ENCODE data around the gene RAB21. TPM values are rescaled to one million over a fixed set of nuclear protein-coding genes. Genes with fewer than 3 reads are reported as not detected.

Gene RAB21
- total RNA-seq, 5 donors from 2014 or later (not counting 1 experiment from before 2014, with no cell fraction given) = 55.3 to 65.2 (median 63.6) TPM

DNA sequence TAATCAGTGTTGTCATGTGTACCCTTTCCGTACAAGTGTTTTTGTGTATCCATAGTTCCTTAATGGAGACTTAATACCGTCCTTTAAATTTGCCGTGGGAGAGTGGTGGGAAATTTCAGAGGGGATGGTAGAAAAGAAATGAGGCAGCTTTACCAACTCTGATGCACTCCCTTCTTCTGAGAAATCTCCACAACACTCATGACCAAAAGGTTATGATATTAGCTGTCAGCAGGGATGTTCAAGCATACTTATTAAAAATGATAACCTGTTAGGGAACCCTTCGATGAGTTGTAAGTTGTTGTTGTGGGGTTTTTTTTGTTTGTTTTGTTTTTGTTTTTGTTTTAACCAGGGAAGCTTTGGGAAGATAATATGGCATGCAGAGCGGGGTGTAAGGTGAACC is 12.5 kb downstream of the RAB21 start:
- no peaks in the 10 kb centered on the region for H3K27me3 Mint-ChIP-seq
- 76% methylated on average over 2 of the region's 5 CpGs for WGBS (ENCODE audit: insufficient coverage)
- H3K36me3 Mint-ChIP-seq = peaks cover 46% of the 10 kb centered on the region
- DNase-seq (no peak), ATAC-seq (replicated peaks in 1 of 4) (no peak)
- H3K27ac Mint-ChIP-seq = peak overlapping the region in 1 of 2 donors; percentile 3
- ChIA-PET CTCF (interaction anchor here in 1 of 2 donors (0.5 to 2.1 kb wide), 3 partner anchors 9 to 89 kb away, joined by 4 to 7 read pairs (median 6); no protein-coding TSS in a partner anchor), POLR2A (interaction anchor here in 1 of 2 donors (1.2 to 2.5 kb wide), 2 partner anchors 11 to 15 kb away, joined by 3 to 7 read pairs; no protein-coding TSS in a partner anchor)
- peaks cover 0 to 14% (median 3%) of the 10 kb centered on the region in 3 donors for H3K9me3 Mint-ChIP-seq
- H3K4me3 Mint-ChIP-seq = peak overlapping the region in 1 of 3 donors; percentile 12
- peaks cover 58 to 68% (median 62%) of the 10 kb centered on the region in 3 donors for H3K4me1 Mint-ChIP-seq
- Histone ChIP-seq H3K4me1 (ENCODE audit: control insufficient read depth in 1 of 2, extremely low read depth in 1 of 2, insufficient read depth in 2 of 2, low read length in 2 of 2) (no peaks in the 10 kb centered on the region), H3K9me3 (no peaks in the 10 kb centered on the region), H3K27me3 (replicated peaks in 1 of 2; ENCODE audit: control insufficient read depth in 2 of 2, extremely low read depth in 1 of 2, insufficient read depth in 2 of 2, low read length in 1 of 2) (no peaks in the 10 kb centered on the region), H3K27ac (ENCODE audit: low read length) (no peak overlapping the region), H3K4me3 (ENCODE audit: control insufficient read depth in 1 of 2, extremely low read depth in 1 of 2, low read length in 1 of 2) (no peak overlapping the region), H3K36me3 (ENCODE audit: control insufficient read depth in 2 of 2, extremely low read depth in 1 of 2, insufficient read depth in 1 of 2, low read length in 1 of 2) (peaks cover 0 to 20% of the 10 kb centered on the region in 2 donors)

DNA sequence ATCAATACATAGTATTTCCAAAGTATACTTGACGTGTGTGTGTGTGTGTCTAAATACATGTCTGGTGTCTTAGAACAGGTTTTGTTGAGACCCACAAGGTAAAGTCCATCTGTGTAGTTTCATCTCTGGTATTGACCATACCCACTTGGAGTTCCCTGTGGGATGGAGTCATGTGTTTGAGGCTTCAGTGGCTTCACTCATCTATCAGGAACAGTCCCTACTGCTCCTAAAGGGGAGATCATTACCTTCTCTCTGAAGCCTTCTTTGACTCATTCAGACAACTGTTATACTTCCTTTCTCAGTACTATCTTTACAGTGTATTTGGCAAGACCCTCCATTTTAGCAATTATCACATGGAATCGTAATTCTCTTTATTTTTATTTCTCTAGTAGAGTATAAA is 14.2 kb downstream of the RAB21 start:
- Histone ChIP-seq H3K4me1 (ENCODE audit: control insufficient read depth in 1 of 2, extremely low read depth in 1 of 2, insufficient read depth in 2 of 2, low read length in 2 of 2) (no peaks in the 10 kb centered on the region), H3K27me3 (replicated peaks in 1 of 2; ENCODE audit: control insufficient read depth in 2 of 2, extremely low read depth in 1 of 2, insufficient read depth in 2 of 2, low read length in 1 of 2) (no peaks in the 10 kb centered on the region), H3K9me3 (no peaks in the 10 kb centered on the region), H3K4me3 (ENCODE audit: control insufficient read depth in 1 of 2, extremely low read depth in 1 of 2, low read length in 1 of 2) (no peak overlapping the region), H3K27ac (ENCODE audit: low read length) (no peak overlapping the region), H3K36me3 (ENCODE audit: control insufficient read depth in 2 of 2, extremely low read depth in 1 of 2, insufficient read depth in 1 of 2, low read length in 1 of 2) (peaks cover 0 to 23% of the 10 kb centered on the region in 2 donors)
- ATAC-seq (replicated peaks in 1 of 4) (peak in 1 of 4 experiments; percentile 22), DNase-seq (no peak)
- ChIA-PET CTCF (interaction anchor here (0.9 to 1.2 kb wide), 2 partner anchors 11 to 17 kb away, joined by 3 to 8 read pairs; no protein-coding TSS in a partner anchor), POLR2A (no interaction called here)
- Mint-ChIP-seq H3K27me3 (no peaks in the 10 kb centered on the region), H3K4me3 (no peak overlapping the region), H3K36me3 (peaks cover 43% of the 10 kb centered on the region), H3K9me3 (peaks cover 0 to 10% (median 0%) of the 10 kb centered on the region in 3 donors), H3K27ac (peak overlapping the region in 1 of 2 donors; percentile 56), H3K4me1 (peaks cover 57 to 64% (median 60%) of the 10 kb centered on the region in 3 donors)
- WGBS (ENCODE audit: insufficient coverage) = no CpG with 5 or more reads among the region's 2 CpGs

- CTCF ChIA-PET = interaction anchor here (0.6 to 2.3 kb wide), 3 partner anchors 9 to 111 kb away, joined by 3 to 9 read pairs (median 5); no protein-coding TSS in a partner anchor
- ATAC-seq (replicated peaks in 1 of 4) = no peak
- peaks cover 4 to 30% of the 10 kb centered on the region in 2 donors for H3K36me3 ChIP-seq (ENCODE audit: control insufficient read depth in 2 of 2, extremely low read depth in 1 of 2, insufficient read depth in 1 of 2, low read length in 1 of 2)
- no peak for DNase-seq
- Mint-ChIP-seq H3K27me3 (no peaks in the 10 kb centered on the region), H3K4me1 (peaks cover 40 to 43% (median 42%) of the 10 kb centered on the region in 3 donors), H3K9me3 (no peaks in the 10 kb centered on the region), H3K36me3 (peaks cover 34% of the 10 kb centered on the region), H3K27ac (no peak overlapping the region), H3K4me3 (no peak overlapping the region)
- POLR2A ChIA-PET = interaction anchor here (0.6 to 2.1 kb wide), 5 partner anchors 9 to 110 kb away, joined by 3 to 7 read pairs (median 4); no protein-coding TSS in a partner anchor
- no peaks in the 10 kb centered on the region for H3K4me1 ChIP-seq (ENCODE audit: control insufficient read depth in 1 of 2, extremely low read depth in 1 of 2, insufficient read depth in 2 of 2, low read length in 2 of 2)
- H3K4me3 ChIP-seq (ENCODE audit: control insufficient read depth in 1 of 2, extremely low read depth in 1 of 2, low read length in 1 of 2) = no peak overlapping the region
- no CpG with 5 or more reads among the region's 2 CpGs for WGBS (ENCODE audit: insufficient coverage)
- H3K27ac ChIP-seq (ENCODE audit: low read length) = no peak overlapping the region
- no peaks in the 10 kb centered on the region for H3K9me3 ChIP-seq
- H3K27me3 ChIP-seq (replicated peaks in 1 of 2; ENCODE audit: control insufficient read depth in 2 of 2, extremely low read depth in 1 of 2, insufficient read depth in 2 of 2, low read length in 1 of 2) = no peaks in the 10 kb centered on the region
These were observed 16.4 kb downstream of the RAB21 start for GRCh38 chr12:71771069-71771468.

GRCh38 chr12:71772735-71773134 is 18.1 kb downstream of the RAB21 start:
- H3K36me3 ChIP-seq (ENCODE audit: control insufficient read depth in 2 of 2, extremely low read depth in 1 of 2, insufficient read depth in 1 of 2, low read length in 1 of 2) = peaks cover 4 to 30% of the 10 kb centered on the region in 2 donors
- CTCF ChIA-PET = interaction anchor here (0.6 to 2.3 kb wide), 3 partner anchors 7 to 26 kb away, joined by 3 to 9 read pairs (median 5); no protein-coding TSS in a partner anchor
- POLR2A ChIA-PET = interaction anchor here (0.8 to 2.1 kb wide), 2 partner anchors 13 to 14 kb away, joined by 4 to 7 read pairs; no protein-coding TSS in a partner anchor

DNA sequence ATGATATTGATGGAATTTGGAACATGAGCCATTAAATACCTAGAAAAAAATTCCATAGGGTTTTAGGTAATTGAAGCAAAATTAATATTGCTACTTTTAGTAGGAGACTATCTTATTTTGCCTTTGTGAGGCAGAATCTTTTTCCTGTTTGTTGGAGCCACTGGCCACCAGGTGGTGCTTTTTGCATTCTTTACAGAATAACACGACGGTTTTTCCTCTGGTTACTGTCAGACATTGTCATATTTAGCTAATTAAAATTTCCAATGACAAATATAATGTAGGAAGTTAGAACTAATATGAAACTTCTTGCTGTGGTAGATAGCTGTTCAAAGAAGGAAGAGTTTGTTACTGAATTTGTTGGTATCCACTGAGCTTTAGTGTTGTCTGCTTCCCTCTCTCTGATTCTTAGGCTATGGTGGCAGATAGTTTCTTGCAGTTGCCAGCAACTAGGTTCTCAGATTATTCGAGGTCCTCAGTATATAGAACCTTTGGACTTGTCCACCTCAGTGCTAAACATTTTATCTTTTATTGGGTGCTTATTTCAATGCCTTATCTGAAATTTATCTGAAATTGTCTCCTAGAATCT is 25.7 kb downstream of the RAB21 start:
- no peaks in the 10 kb centered on the region for H3K4me1 ChIP-seq (ENCODE audit: control insufficient read depth in 1 of 2, extremely low read depth in 1 of 2, insufficient read depth in 2 of 2, low read length in 2 of 2)
- POLR2A ChIA-PET = interaction anchor here (0.5 to 1.5 kb wide), 9 partner anchors 9 to 116 kb away, joined by 3 to 9 read pairs (median 5); partner anchors contain the start of genes RAB21 (in 1 of the 2), THAP2 (in 1 of the 2) and ZFC3H1 (in 1 of the 2)
- peak overlapping the region in 1 of 2 donors; percentile 77 for H3K27ac Mint-ChIP-seq
- H3K27me3 ChIP-seq (replicated peaks in 1 of 2; ENCODE audit: control insufficient read depth in 2 of 2, extremely low read depth in 1 of 2, insufficient read depth in 2 of 2, low read length in 1 of 2) = no peaks in the 10 kb centered on the region
- H3K27me3 Mint-ChIP-seq = no peaks in the 10 kb centered on the region
- peaks cover 0 to 18% of the 10 kb centered on the region in 2 donors for H3K36me3 ChIP-seq (ENCODE audit: control insufficient read depth in 2 of 2, extremely low read depth in 1 of 2, insufficient read depth in 1 of 2, low read length in 1 of 2)
- no peak overlapping the region for H3K27ac ChIP-seq (ENCODE audit: low read length)
- H3K4me1 Mint-ChIP-seq = peaks cover 9 to 18% (median 10%) of the 10 kb centered on the region in 3 donors
- ATAC-seq (replicated peaks in 1 of 4) = peak in 2 of 4 experiments; percentile 43 to 58
- no peaks in the 10 kb centered on the region for H3K9me3 Mint-ChIP-seq
- CTCF ChIA-PET = interaction anchor here (0.6 to 5.1 kb wide), 36 partner anchors 8 to 155 kb away, joined by 3 to 79 read pairs (median 5); partner anchors contain the start of genes TBC1D15 (in 2 of the 2) and RAB21 (in 1 of the 2)
- no peak overlapping the region for H3K4me3 ChIP-seq (ENCODE audit: control insufficient read depth in 1 of 2, extremely low read depth in 1 of 2, low read length in 1 of 2)
- DNase-seq = peak in 32 of 35 experiments; percentile 2 to 68 (median 41)
- H3K36me3 Mint-ChIP-seq = peaks cover 25% of the 10 kb centered on the region
- H3K4me3 Mint-ChIP-seq = no peak overlapping the region
- no peaks in the 10 kb centered on the region for H3K9me3 ChIP-seq
- WGBS (ENCODE audit: insufficient coverage) = no CpG with 5 or more reads among the region's 3 CpGs

More at GRCh38 chr12:71772735-71773134, 18.1 kb downstream of the RAB21 start:
- Mint-ChIP-seq H3K27ac (no peak overlapping the region), H3K4me1 (peaks cover 25 to 29% (median 26%) of the 10 kb centered on the region in 3 donors), H3K27me3 (no peaks in the 10 kb centered on the region), H3K4me3 (no peak overlapping the region), H3K9me3 (no peaks in the 10 kb centered on the region), H3K36me3 (peaks cover 44% of the 10 kb centered on the region)
- ATAC-seq (replicated peaks in 1 of 4) (no peak), DNase-seq (no peak)
- Histone ChIP-seq H3K4me1 (ENCODE audit: control insufficient read depth in 1 of 2, extremely low read depth in 1 of 2, insufficient read depth in 2 of 2, low read length in 2 of 2) (no peaks in the 10 kb centered on the region), H3K9me3 (no peaks in the 10 kb centered on the region), H3K4me3 (ENCODE audit: control insufficient read depth in 1 of 2, extremely low read depth in 1 of 2, low read length in 1 of 2) (no peak overlapping the region), H3K27me3 (replicated peaks in 1 of 2; ENCODE audit: control insufficient read depth in 2 of 2, extremely low read depth in 1 of 2, insufficient read depth in 2 of 2, low read length in 1 of 2) (no peaks in the 10 kb centered on the region), H3K27ac (ENCODE audit: low read length) (no peak overlapping the region)

- H3K4me3 Mint-ChIP-seq = no peak overlapping the region
- no peak overlapping the region for H3K27ac ChIP-seq (ENCODE audit: low read length)
- ChIA-PET CTCF (interaction anchor here in 1 of 2 donors (1.0 kb wide), 1 partner anchor 65 kb away, joined by 3 read pairs; no protein-coding TSS in a partner anchor), POLR2A (interaction anchor here in 1 of 2 donors (0.6 to 0.8 kb wide), 3 partner anchors 14 to 95 kb away, joined by 3 to 5 read pairs (median 4); no protein-coding TSS in a partner anchor)
- peaks cover 12 to 24% (median 16%) of the 10 kb centered on the region in 3 donors for H3K4me1 Mint-ChIP-seq
- no peak overlapping the region for H3K4me3 ChIP-seq (ENCODE audit: control insufficient read depth in 1 of 2, extremely low read depth in 1 of 2, low read length in 1 of 2)
- H3K27ac Mint-ChIP-seq = no peak overlapping the region
- no peaks in the 10 kb centered on the region for H3K9me3 ChIP-seq
- WGBS (ENCODE audit: insufficient coverage) = no CpG with 5 or more reads among the region's 4 CpGs
- ATAC-seq (replicated peaks in 1 of 4) (no peak), DNase-seq (no peak)
- no peaks in the 10 kb centered on the region for H3K27me3 ChIP-seq (replicated peaks in 1 of 2; ENCODE audit: control insufficient read depth in 2 of 2, extremely low read depth in 1 of 2, insufficient read depth in 2 of 2, low read length in 1 of 2)
- no peaks in the 10 kb centered on the region for H3K9me3 Mint-ChIP-seq
- H3K36me3 Mint-ChIP-seq = peaks cover 28% of the 10 kb centered on the region
- peaks cover 0 to 27% of the 10 kb centered on the region in 2 donors for H3K36me3 ChIP-seq (ENCODE audit: control insufficient read depth in 2 of 2, extremely low read depth in 1 of 2, insufficient read depth in 1 of 2, low read length in 1 of 2)
- peaks cover 0 to 7% of the 10 kb centered on the region in 2 experiments for H3K4me1 ChIP-seq (ENCODE audit: control insufficient read depth in 1 of 2, extremely low read depth in 1 of 2, insufficient read depth in 2 of 2, low read length in 2 of 2)
- H3K27me3 Mint-ChIP-seq = no peaks in the 10 kb centered on the region
These were observed 27.4 kb downstream of the RAB21 start for GRCh38 chr12:71782017-71782416.
